Skeletal muscle tissue (tissue), 4 donors: Measurements from ENCODE around the gene STIM2. TPM values are rescaled to one million over a fixed set of nuclear protein-coding genes. Genes with fewer than 3 reads are reported as not detected.

Experiments
- H3K27ac ChIP-seq: one replicate; pipeline ENCODE4 v1.7.0; 2013; ENCODE audit warnings: mild to moderate bottlenecking, low read depth, low read length, inconsistent platforms
- H3K27me3 ChIP-seq, 3 donors: one replicate each; pipeline ENCODE4 v1.7.0; 2013; ENCODE audit warnings: low read length in 3 of 3; ENCODE audit not compliant: control insufficient read depth in 3 of 3, insufficient read depth in 3 of 3
- H3K36me3 ChIP-seq, 3 donors: one replicate each; pipeline ENCODE4 v1.7.0; 2013; ENCODE audit warnings: low read length in 3 of 3; ENCODE audit not compliant: control insufficient read depth in 3 of 3, insufficient read depth in 3 of 3
- H3K4me1 ChIP-seq, 3 donors: one replicate each; pipeline ENCODE4 v1.7.0; 2013; ENCODE audit warnings: low read length in 3 of 3, mild to moderate bottlenecking in 3 of 3; ENCODE audit not compliant: control insufficient read depth in 3 of 3, insufficient read depth in 3 of 3
- H3K4me3 ChIP-seq, 3 donors: one replicate each; pipeline ENCODE4 v1.7.0; 2013; ENCODE audit warnings: low read length in 3 of 3
- H3K9ac ChIP-seq, 3 donors: one replicate each; pipeline ENCODE4 v1.7.0; 2013; ENCODE audit warnings: low read length in 3 of 3, mild to moderate bottlenecking in 3 of 3, moderate library complexity in 2 of 3, low read depth in 1 of 3
- H3K9me3 ChIP-seq, 3 donors: one replicate each; pipeline ENCODE4 v1.7.0; 2013; ENCODE audit warnings: low read length in 3 of 3; ENCODE audit not compliant: control insufficient read depth in 3 of 3
- total RNA-seq: library from RNA; depleted of rRNA; stranded (reverse); fragments of >200 nt; gene quantifications from one replicate; pipeline ENCODE4 v1.2.3, GENCODE V29; 2014
- donor health status: Osteomylitis.

Gene STIM2
- total RNA-seq, 1 donor from 2014 or later: 16.2 TPM

GRCh38 chr4:27003642-27004113 lies 143.0 kb downstream of the STIM2 start:
- H3K4me3 ChIP-seq: no peak overlapping the region
- H3K27me3 ChIP-seq: no peaks in the 10 kb centered on the region
- H3K36me3 ChIP-seq: no peaks in the 10 kb centered on the region
- no peaks in the 10 kb centered on the region for H3K9me3 ChIP-seq
- H3K4me1 ChIP-seq: peaks cover 0 to 3% (median 0%) of the 10 kb centered on the region in 3 donors
- H3K9ac ChIP-seq: no peak overlapping the region
- H3K27ac ChIP-seq: no peak overlapping the region

GRCh38 chr4:27005501-27005900 lies 144.9 kb downstream of the STIM2 start:
- H3K4me3 ChIP-seq: no peak overlapping the region
- no peaks in the 10 kb centered on the region for H3K9me3 ChIP-seq
- no peaks in the 10 kb centered on the region for H3K4me1 ChIP-seq
- H3K27me3 ChIP-seq: no peaks in the 10 kb centered on the region
- no peak overlapping the region for H3K27ac ChIP-seq
- H3K9ac ChIP-seq: no peak overlapping the region
- no peaks in the 10 kb centered on the region for H3K36me3 ChIP-seq

GRCh38 chr4:27005905-27006590 lies 145.4 kb downstream of the STIM2 start:
- H3K36me3 ChIP-seq: no peaks in the 10 kb centered on the region
- no peaks in the 10 kb centered on the region for H3K9me3 ChIP-seq
- no peak overlapping the region for H3K27ac ChIP-seq
- no peak overlapping the region for H3K4me3 ChIP-seq
- H3K27me3 ChIP-seq: no peaks in the 10 kb centered on the region
- no peaks in the 10 kb centered on the region for H3K4me1 ChIP-seq
- H3K9ac ChIP-seq: no peak overlapping the region

GRCh38 chr4:27006646-27007045 lies 146.0 kb downstream of the STIM2 start:
- no peak overlapping the region for H3K9ac ChIP-seq
- H3K9me3 ChIP-seq: no peaks in the 10 kb centered on the region
- no peak overlapping the region for H3K27ac ChIP-seq
- no peaks in the 10 kb centered on the region for H3K36me3 ChIP-seq
- H3K4me1 ChIP-seq: no peaks in the 10 kb centered on the region
- H3K4me3 ChIP-seq: no peak overlapping the region
- no peaks in the 10 kb centered on the region for H3K27me3 ChIP-seq

GRCh38 chr4:27007507-27007906 lies 146.9 kb downstream of the STIM2 start:
- H3K27me3 ChIP-seq: no peaks in the 10 kb centered on the region
- H3K9me3 ChIP-seq: no peaks in the 10 kb centered on the region
- no peak overlapping the region for H3K9ac ChIP-seq
- H3K36me3 ChIP-seq: no peaks in the 10 kb centered on the region
- H3K4me3 ChIP-seq: no peak overlapping the region
- no peak overlapping the region for H3K27ac ChIP-seq
- H3K4me1 ChIP-seq: no peaks in the 10 kb centered on the region

GRCh38 chr4:27008679-27009078 lies 148.0 kb downstream of the STIM2 start:
- no peaks in the 10 kb centered on the region for H3K9me3 ChIP-seq
- H3K27ac ChIP-seq: no peak overlapping the region
- H3K4me1 ChIP-seq: no peaks in the 10 kb centered on the region
- no peak overlapping the region for H3K9ac ChIP-seq
- H3K4me3 ChIP-seq: no peak overlapping the region
- H3K27me3 ChIP-seq: no peaks in the 10 kb centered on the region
- no peaks in the 10 kb centered on the region for H3K36me3 ChIP-seq

GRCh38 chr4:27009539-27009938 lies 148.9 kb downstream of the STIM2 start:
- Histone ChIP-seq H3K9me3 (no peaks in the 10 kb centered on the region), H3K36me3 (no peaks in the 10 kb centered on the region), H3K27ac (no peak overlapping the region), H3K9ac (no peak overlapping the region), H3K4me3 (no peak overlapping the region), H3K27me3 (no peaks in the 10 kb centered on the region), H3K4me1 (no peaks in the 10 kb centered on the region)

- H3K9me3 ChIP-seq: no peaks in the 10 kb centered on the region
- no peak overlapping the region for H3K27ac ChIP-seq
- H3K27me3 ChIP-seq: no peaks in the 10 kb centered on the region
- H3K4me3 ChIP-seq: no peak overlapping the region
- no peaks in the 10 kb centered on the region for H3K36me3 ChIP-seq
- H3K4me1 ChIP-seq: no peaks in the 10 kb centered on the region
- no peak overlapping the region for H3K9ac ChIP-seq
These were observed 149.8 kb downstream of the STIM2 start for GRCh38 chr4:27010334-27010940.

- Histone ChIP-seq H3K36me3 (no peaks in the 10 kb centered on the region), H3K4me3 (no peak overlapping the region), H3K4me1 (no peaks in the 10 kb centered on the region), H3K27ac (no peak overlapping the region), H3K9ac (no peak overlapping the region), H3K9me3 (no peaks in the 10 kb centered on the region), H3K27me3 (no peaks in the 10 kb centered on the region)
These were observed 150.8 kb downstream of the STIM2 start for GRCh38 chr4:27011401-27011800.

- Histone ChIP-seq H3K9ac (no peak overlapping the region), H3K9me3 (no peaks in the 10 kb centered on the region), H3K27me3 (no peaks in the 10 kb centered on the region), H3K36me3 (peaks cover under 1 to 5% (median 1%) of the 10 kb centered on the region in 3 donors), H3K27ac (no peak overlapping the region), H3K4me3 (no peak overlapping the region), H3K4me1 (no peaks in the 10 kb centered on the region)
These were observed 152.4 kb downstream of the STIM2 start for GRCh38 chr4:27013012-27013411.
